Esophagus muscularis mucosa (tissue), 4 donors: Measurements from ENCODE around the gene CCR8.

Experiments used
- CTCF ChIP-seq, 3 experiments: fragments of 200-600 bp in 2 of 3; fragments of 450-650 bp in 1 of 3; sonication (generic) in 2 of 3; IDR thresholded peaks; one replicate each; pipeline ENCODE4 v1.5.1; 2017 to 2019; ENCODE audit warnings: antibody characterized with exemption in 3 of 3, mild to moderate bottlenecking in 2 of 3, moderate library complexity in 1 of 3
- EP300 ChIP-seq: sonication (generic); formaldehyde crosslinking; IDR thresholded peaks from one replicate; pipeline ENCODE4 v1.6.1; 2017; ENCODE audit warnings: antibody characterized with exemption
- POLR2A ChIP-seq: fragments of 450-650 bp; IDR thresholded peaks from one replicate; pipeline ENCODE4 v1.6.1; 2017; ENCODE audit warnings: antibody characterized with exemption, moderate library complexity, mild to moderate bottlenecking, low read depth
- POLR2AphosphoS5 ChIP-seq, 2 donors: sonication (generic); formaldehyde crosslinking; IDR thresholded peaks; one replicate each; pipeline ENCODE4 v1.6.1; 2017; ENCODE audit warnings: antibody characterized with exemption in 2 of 2

- TF ChIP-seq CTCF (IDR thresholded peaks at IDR 0.05) (no peak), POLR2A (no peak), POLR2AphosphoS5 (IDR thresholded peaks at IDR 0.05) (no peak), EP300 (no peak)
Observed at GRCh38 chr3:39325236-39325635, 4.3 kb upstream of the CCR8 start.
